Adipose tissue (tissue), 3 donors: ENCODE measurements around the gene TEX52. TPM values are rescaled to one million over a fixed set of nuclear protein-coding genes. Genes with fewer than 3 reads are reported as not detected.
A peak's percentile ranks its signal among the peaks of the same experiment; 100 is the strongest.

ENCODE experiments used
- H3K27ac ChIP-seq: one replicate; pipeline ENCODE4 v1.5.1; 2013; ENCODE audit warnings: low read depth, low read length
- WGBS, 3 donors: extraction: QIAGEN DNeasy Blood & Tissue Kit; methylation state at CpG; one replicate each; pipeline ENCODE4 v1.1.7; 2013; 5-methylcytosine and 5-hydroxymethylcytosine counted together
- polyA plus RNA-seq, 3 donors: library from polyadenylated mRNA; stranded (reverse); fragments of 200-250 nt; gene quantifications; one replicate each; pipeline ENCODE4 v1.2.3, GENCODE V29; 2013
- donor health status: healthy with polysubstance abuse.
- donor health status: Bipolar disorder and iron deficiency.
- donor health status: healthy.

TEX52 gene
- not detected for polyA plus RNA-seq

DNA sequence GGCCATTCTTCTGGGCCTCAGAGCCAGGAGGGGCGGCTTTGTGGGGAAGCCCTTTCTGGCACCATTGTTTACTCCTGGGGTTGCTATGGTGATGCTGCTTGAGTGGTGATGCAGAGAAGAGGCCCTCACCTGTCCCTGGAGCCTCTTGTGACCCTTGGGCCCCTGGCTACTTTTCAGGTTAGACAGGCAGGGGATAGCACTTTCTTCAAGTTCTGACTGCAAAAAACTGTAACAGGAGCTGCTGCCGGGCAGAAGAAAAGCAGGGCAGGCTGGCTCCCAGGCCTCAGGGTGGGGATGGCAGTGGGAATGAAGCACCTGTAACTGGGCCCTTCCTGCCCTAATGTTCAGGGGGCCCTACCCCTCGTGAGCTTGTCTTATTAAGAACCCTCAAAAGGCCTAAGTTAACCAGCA, at the start of gene TEX52:
Gene TEX52, minus strand, starts transcription at position 19 of the 411 bp plus-strand sequence. Its CDS starts 13 bp downstream, at position 6.
- 40 to 87% (median 84%) methylated on average over 3 of the region's 3 CpGs for WGBS, 3 donors

DNA sequence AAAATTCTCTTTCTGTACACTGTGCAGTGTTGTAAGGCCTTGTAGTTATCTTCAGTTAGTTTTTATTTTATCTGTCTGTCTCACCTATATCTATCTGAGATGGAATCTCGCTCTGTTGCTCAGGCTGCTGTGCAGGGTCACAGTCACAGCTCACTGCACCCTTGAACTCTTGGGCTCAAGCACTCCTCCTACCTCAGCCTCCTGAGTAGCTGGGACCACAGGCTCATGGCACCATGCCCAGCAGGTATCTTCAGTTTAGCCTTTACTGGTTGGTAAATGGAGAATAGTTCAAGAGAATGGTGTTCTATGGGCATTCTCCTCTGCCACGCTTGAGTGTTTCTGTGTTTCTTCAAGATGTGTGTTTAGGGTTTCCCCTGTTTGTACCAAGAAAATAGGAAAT, 47.4 kb upstream of the TEX52 start:
- 96 to 98% (median 97%) methylated on average over 2 of the region's 2 CpGs for WGBS, 3 donors
- no peak overlapping the region for H3K27ac ChIP-seq

More for the DNA sequence above, at the start of gene TEX52:
- H3K27ac ChIP-seq, result no peak within 1 kb of the TSS

DNA sequence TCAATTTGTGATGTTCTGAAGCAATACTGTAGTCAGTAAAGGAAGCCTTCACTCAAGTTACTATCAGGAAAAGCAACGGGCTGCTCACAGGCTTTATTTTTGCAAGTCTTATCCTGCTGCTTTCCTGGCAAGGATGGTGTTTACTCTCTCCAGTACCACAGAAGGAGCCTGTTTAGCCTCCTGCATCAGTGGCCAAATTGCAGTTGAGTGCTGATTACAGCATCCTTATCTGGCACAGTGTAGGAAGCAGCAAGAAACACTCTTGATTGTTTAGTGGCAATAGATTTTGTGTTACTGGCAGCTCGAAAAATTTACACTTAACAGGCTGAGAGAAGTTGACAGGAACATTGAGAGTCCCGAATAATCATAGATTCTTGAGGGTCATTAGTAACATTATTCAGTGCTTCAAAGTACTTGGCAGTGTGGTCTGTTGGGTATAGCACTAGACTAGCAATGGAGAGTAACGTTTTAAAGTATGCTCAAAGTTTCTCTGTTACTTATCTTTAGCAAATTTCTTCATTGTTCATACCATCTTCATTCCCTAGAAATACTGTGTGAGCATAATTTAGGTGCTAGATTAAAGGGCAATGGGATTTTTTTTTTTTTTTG, 45.5 kb upstream of the TEX52 start:
- no peak overlapping the region for H3K27ac ChIP-seq
- WGBS, 3 donors, result 20 to 49% (median 47%) methylated on average over 4 of the region's 4 CpGs

DNA sequence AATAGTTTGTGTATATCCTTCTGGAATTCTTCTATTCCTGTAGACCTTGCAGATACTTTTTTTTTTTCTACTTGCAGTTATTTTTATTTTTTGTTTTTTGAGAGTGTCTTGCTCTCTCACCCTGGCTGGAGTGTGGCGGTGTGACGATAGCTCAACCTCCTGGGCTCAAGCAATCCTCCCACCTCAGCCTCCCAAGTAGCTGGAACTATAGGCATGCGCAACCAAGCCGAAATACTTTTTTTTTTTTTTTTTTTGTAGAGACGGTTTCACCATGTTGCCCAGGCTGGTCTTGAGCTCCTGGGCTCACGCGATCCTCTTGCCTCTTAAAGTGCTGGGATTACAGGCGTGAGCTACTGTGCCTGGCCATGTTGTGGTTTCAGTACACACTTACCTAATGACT, 43.8 kb upstream of the TEX52 start:
- no peak overlapping the region for H3K27ac ChIP-seq
- WGBS, 3 donors, result 91 to 95% (median 92%) methylated on average over 8 of the region's 8 CpGs

DNA sequence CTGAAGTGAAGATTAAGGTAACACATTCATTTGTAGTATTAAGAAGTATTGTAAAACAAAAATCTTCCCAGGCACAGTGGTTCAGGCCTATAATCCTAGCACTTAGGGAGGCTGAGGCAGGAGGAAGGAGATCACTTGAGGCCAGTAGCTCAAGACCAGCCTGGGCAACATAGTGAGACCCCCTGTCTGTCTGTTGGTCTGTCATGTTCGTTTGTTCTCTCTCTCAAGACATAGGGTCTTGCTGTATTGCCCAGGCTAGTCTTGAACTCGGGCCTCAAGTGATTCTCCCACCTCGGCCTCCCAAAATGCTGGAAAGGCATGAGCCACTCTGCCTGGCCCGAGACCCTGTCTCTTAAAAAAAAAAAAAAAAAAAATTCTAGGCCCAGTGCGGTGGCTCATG, 40.6 kb upstream of the TEX52 start:
- 95 to 98% (median 97%) methylated on average over 5 of the region's 5 CpGs for WGBS, 3 donors
- H3K27ac ChIP-seq, result no peak overlapping the region

DNA sequence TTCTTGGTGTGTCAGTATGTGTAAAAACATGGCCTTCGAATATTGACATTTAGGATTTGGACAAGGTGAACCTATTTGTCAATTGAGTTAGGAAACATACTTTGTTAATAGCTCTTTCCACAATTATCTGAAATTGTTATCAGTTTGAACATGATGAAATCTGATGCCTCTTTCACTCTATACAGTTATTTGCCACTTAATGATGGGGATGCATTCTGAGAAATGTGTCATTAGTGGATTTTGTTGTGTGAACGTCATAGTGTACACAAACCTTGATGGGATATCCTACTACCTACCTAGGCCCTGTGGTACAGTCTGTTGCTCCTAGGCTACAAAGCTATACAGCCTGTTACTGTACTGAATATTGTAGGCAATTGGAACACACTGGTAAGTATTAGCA, 38.7 kb upstream of the TEX52 start:
- 50 to 77% (median 74%) methylated on average over 2 of the region's 2 CpGs for WGBS, 3 donors
- no peak overlapping the region for H3K27ac ChIP-seq

DNA sequence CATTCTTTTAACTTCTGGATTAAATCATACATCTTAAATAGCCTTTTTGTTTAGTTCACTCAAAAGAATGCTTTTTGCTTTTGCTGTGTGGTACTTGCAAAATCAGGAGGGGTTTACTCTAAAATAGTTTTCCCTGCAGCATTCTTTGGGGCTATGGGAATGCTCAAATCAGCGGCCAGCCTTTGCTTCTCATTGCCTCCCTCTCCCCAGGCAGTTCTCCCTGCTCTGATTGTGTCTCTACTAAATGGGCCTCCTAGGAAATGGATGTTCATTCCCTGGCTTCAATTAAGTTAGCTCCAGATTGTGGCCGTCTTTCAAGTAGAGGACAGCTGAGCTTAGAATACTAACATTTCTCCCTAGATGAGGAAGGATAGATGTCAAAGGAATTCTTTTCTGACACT, 38.2 kb upstream of the TEX52 start:
- 25 to 72% (median 67%) methylated on average over 2 of the region's 2 CpGs for WGBS, 3 donors
- no peak overlapping the region for H3K27ac ChIP-seq

DNA sequence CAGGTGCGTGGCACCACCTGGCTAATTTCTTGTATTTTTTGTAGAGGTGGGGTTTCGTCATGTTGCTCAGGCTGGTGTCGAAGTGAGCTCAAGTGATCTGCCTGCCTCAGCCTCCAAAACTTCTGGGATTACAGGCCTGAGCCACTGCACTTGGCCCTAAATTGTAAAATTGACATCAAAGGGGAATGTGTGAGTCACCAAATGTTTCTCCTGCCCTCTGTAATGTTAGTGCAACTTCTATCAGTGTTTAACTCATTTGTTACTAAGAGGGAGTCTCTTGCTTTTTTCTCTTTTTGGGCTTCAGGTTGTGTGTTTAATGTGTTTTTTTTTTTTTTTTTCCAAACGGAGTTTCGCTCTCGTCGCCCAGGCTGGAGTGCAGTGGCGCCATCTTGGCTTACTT, 36.2 kb upstream of the TEX52 start:
- H3K27ac ChIP-seq, result no peak overlapping the region
- 81 to 86% (median 85%) methylated on average over 8 of the region's 8 CpGs for WGBS, 3 donors

DNA sequence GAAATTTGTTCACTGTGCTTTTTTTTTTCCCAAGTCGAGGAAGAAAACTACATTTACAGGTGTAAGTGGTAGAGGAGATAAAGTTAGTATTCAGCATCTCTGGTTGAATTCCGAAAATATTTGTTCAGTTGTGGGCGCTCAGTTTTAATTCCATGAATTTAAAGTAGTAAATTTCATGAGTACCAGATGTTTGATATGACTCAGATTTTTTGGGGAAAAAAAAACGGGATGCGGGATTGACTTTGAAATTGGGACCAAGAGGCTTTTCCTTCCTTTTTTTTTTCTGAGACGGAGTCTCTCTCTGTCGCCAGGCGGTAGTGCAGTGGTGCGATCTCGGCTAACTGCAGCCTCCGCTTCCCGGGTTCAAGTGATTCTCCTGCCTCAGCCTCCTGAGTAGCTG, 35.4 kb upstream of the TEX52 start:
- no peak overlapping the region for H3K27ac ChIP-seq
- WGBS, 3 donors, result 63 to 84% (median 75%) methylated on average over 12 of the region's 12 CpGs

DNA sequence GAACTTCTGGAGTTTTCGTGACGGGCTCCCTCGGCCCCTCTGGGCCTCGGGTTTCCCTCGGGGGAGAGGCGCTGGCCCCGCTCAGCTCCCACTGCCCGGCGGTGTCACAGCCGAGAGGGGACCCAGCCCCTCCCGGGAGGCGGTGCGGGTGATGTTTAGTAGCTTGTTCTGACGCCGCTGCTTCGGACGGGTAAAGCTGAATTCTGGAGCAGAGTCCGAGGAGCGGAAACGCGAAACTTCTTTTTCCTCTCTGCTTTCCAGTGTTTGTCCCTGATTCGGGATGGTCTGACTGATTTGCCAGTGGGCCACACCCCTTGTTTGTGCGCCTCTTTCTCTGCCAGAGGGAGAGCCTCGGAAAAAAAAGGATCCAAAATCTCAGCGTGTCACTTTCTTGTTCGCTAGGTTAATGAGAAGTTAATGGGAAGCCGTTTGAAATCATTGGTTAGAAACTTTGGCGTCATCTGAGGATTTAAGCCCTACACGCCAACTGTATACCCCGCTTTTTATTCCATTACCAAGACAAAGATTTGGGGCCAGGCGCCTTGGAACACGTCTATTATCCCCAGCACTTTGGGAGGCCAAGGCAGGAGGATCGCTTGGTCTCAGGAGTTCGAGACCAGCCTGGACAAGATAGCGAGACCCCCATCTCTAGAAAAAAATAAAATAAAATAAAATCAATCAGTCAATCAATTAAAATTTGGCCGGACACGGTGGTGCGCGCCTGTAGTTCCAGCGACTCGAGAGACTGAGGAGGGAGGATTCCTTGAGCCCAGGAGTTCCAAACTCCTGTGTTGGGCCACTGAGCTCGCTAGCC, 34.6 kb upstream of the TEX52 start:
- peak overlapping the region; percentile 80 for H3K27ac ChIP-seq
- WGBS, 3 donors, result 21 to 22% (median 21%) methylated on average over 42 of the region's 42 CpGs

DNA sequence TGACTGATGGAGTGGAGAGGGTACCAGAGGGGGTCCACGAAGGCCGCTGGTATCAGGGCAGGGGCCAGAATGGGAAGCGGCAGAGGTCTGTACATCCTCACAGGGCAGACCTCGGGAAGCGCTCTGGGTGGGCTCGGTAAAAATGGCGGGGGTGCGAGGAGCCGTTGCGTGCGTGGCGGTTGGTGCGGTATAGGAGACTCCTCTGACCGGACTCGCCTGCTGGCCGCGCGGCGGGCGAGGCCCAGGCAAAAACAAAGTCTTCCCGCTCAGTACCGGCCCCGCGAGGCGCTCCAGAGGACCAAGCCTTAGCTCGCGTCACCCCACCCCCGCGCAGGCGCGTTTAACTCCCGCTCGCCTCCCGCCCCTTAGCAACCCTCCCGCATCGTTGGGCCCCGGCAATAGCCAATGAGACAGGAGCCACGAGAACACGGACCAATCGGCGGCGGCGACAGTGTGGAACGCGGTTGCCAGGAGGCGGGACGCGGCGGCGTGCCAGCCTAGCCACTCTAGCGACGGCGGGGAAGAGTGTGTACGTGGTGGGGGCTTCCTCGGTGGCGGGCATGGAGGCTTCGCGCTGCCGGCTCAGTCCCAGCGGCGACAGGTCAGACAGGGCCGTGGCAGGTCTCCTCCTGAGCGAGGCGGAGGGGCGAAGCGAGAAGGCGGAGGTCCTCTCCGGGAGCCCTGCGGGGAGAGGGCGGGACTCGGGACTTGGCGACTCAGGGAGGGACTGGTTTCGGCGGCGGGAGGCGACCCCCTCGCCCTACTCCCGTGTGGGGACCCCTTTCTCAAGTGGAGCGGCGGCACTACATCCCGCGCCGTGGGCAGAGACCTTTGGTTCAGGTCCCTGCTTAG, 33.8 kb upstream of the TEX52 start, which contains the start of gene TULP3:
Gene TULP3, plus strand, starts transcription at position 504 of the 852 bp plus-strand sequence. Its CDS starts 57 bp downstream, at position 561.
- 0 to 1% (median 1%) methylated on average over 75 to 83 of the region's 83 CpGs for WGBS, 3 donors
- H3K27ac ChIP-seq, result peak within 1 kb of the TSS; percentile 80

DNA sequence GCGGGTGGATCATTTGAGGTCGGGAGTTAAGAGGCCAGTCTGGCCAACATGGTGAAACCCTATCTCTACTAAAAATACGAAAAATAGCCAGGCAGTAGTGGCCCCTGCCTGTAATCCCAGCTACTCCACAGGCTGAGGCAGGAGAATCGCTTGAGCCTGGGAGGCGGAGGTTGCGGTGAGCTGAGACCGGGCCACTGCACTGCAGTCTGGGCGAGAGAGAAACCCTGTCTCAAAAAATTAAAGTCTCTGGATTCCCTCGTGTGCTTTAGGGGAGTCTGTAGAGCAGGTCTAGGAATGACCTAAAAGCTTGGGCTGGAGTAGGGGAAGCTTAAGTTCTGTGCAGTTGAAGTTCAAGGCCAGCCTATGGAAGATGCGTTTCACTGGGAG, 33.2 kb upstream of the TEX52 start:
- H3K27ac ChIP-seq, result no peak overlapping the region
- WGBS, 3 donors, result 68 to 75% (median 71%) methylated on average over 10 of the region's 10 CpGs

DNA sequence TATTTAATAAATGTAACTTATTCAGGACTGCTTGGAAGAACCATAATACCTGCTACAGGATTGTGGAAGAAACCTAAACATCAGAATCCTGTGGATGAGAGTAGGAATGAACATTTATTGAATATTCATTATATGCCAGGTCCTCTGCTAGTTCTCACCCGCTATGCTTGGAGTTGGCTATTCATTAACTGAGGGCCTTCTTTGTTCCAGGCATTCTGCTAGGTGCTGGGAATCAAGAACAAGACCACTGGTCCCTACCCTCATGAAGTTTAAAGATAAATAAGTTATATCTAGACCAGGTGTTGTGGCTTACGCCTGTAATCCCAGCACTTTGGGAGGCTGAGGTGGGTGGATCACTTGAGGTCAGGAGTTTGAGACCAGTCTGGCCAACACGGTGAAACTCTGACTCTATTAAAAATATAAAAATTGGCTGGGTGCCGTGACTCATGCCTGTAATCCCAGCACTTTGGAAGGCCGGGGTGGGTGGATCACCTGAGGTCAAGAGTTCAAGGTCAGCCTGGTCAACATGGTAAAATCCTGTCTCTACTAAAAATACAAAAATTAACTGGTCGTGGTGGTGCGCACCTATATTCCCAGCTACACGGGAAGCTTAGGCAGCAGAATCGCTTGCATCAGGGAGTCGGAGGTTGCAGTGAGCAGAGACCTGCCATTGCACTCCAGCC, 30.1 kb upstream of the TEX52 start:
- H3K27ac ChIP-seq, result no peak overlapping the region
- WGBS, 3 donors, result 69 to 94% (median 94%) methylated on average over 10 of the region's 10 CpGs

DNA sequence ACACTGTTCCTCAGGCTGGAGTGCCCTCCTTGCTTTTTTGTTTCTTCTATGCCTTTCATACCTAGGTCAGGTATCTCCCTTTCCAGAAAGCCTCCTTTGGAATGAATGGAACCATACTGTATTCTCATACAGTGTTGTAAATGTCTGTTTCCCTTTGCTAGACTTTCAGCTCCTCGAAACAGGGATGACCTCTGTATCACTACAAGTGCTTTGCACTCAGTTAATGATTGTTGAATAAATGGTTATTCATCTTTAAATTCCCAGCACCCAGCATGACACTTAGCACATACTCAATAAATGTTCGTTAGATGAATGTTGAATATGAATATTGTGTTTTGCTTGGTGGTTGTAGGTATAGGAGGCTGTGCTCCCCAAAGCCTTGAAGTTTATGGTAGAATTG, 28.0 kb upstream of the TEX52 start:
- 60 to 89% (median 87%) methylated on average over 2 of the region's 2 CpGs for WGBS, 3 donors
- H3K27ac ChIP-seq, result no peak overlapping the region

DNA sequence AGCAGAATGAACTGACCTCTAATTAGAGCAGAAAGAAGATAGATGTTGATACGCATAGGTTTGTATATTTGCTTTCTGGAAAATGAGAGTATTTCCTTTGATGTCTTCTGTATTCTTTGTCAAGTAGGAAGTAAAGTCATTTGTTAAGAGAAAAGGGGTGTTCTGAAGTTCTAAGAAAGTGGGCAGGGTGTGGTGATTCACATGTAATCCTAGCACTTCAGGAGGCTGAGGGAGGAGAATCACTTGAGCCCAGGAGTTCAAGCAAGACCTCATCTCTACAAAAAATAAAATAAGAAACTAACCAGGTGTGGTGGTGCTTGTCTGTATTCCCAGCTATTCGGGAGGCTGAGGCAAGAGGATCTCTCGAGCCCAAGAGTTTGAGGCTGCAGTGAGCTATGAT, 23.0 kb upstream of the TEX52 start:
- H3K27ac ChIP-seq, result no peak overlapping the region
- WGBS, 3 donors, result 95 to 97% (median 95%) methylated on average over 3 of the region's 3 CpGs

DNA sequence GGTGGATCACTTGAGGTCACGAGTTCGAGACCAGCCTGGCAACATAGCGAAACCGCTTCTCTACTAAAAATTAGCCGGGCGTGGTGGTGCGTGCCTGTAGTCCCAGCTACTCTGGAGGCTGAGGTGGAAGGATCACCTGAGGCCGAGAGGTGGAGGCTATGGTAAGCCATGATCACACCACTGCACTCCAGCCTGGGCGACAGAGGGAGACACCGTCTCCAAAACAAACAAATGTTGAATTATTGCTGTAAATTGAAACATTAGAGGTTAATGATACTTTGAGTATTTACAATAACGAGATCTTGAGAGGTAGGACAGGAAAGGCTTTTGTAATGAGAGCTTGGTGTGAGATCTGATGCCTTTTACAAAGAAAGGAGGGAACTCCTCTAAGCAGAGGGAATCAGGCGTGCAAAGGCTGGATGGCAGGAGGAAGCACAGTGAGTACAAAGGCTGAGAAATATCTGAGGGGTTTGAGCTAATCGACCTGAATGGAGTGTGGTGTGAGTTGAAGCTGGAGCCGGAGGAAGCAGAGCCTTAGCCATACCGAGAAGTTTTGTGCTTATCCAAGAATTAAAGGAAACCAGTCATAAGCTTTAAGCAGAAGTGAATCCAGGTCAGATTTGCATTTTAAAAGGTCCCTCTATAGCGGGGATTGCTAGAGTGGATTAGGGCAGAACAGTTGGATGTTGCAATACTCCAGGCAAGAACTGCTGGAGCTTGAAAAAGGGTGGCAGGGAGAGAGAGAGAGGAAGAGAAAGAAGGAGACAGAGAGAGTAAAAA, 21.3 kb upstream of the TEX52 start:
- peak overlapping the region; percentile 78 for H3K27ac ChIP-seq
- 44 to 47% (median 45%) methylated on average over 16 of the region's 16 CpGs for WGBS, 3 donors

DNA sequence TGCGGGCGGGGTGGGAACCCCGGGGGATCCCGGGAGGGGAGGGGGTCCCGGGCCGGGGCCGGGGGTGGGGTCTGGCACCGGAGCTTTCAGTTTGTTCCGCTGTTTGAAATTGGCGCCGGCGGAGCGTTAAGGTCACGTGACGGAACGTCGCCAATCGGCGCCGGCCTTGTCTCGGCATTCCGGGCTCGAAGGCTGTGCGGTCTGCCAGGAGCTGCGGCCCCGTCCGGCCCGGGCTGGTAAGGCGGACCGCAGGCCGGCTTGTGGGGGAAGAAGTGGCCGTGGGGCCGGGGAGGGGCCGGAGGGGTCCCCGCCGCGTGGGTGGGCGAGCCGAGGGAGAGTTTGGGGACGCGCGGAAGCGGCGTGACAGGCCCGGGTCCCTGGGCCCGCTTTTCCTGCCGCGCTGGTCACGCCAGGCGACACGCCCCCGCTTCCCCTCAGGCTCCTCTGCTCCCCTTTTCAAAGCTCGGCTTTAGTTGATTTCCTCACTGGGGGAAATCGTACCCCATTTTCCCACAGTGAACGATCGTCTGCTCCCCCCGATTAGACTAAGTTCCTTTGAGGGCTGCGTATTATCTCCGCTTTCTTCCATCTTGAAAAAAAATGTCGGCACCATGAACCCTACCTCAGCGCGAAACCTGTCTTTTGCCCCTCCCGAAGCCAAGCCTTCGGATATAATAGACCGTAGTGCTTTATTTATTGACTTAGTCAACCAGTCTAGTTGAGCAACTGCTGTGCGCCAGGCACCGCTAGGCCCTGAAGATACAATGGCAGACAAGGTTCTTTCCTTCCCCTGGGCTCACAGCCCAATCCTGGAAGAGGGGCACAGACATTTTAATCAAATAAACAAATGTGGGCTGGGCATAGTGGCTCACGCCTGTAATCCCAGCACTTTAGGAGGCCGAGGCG, 20.5 kb upstream of the TEX52 start, which contains the start of the genes FOXM1 and RHNO1:
Gene FOXM1, minus strand, starts transcription at position 128 of the 906 bp plus-strand sequence. CDS start 2,696 bp downstream, outside the sequence.
Gene RHNO1, plus strand, starts transcription at position 177 of the 906 bp plus-strand sequence. CDS start 8,144 bp downstream, outside the sequence.
- peak within 1 kb of the TSS; percentile 78 for H3K27ac ChIP-seq
- WGBS, 3 donors, result 1% methylated on average over 69 to 70 of the region's 70 CpGs
